HG02885 (cell line): ENCODE results near the gene SLC46A1.
"Not testable (repeated sequence)": the region's sequence is repeated elsewhere in the genome, so short reads cannot be mapped to it uniquely, and the experiment has no call there.

ENCODE experiments used
- ATAC-seq: cut with Tn5 transposase; IDR thresholded peaks from one replicate; pipeline ENCODE4 v1.9.1; 2021; ENCODE audit warnings: mild to moderate bottlenecking; ENCODE audit not compliant: unreplicated experiment, poor library complexity

Gene SLC46A1

DNA sequence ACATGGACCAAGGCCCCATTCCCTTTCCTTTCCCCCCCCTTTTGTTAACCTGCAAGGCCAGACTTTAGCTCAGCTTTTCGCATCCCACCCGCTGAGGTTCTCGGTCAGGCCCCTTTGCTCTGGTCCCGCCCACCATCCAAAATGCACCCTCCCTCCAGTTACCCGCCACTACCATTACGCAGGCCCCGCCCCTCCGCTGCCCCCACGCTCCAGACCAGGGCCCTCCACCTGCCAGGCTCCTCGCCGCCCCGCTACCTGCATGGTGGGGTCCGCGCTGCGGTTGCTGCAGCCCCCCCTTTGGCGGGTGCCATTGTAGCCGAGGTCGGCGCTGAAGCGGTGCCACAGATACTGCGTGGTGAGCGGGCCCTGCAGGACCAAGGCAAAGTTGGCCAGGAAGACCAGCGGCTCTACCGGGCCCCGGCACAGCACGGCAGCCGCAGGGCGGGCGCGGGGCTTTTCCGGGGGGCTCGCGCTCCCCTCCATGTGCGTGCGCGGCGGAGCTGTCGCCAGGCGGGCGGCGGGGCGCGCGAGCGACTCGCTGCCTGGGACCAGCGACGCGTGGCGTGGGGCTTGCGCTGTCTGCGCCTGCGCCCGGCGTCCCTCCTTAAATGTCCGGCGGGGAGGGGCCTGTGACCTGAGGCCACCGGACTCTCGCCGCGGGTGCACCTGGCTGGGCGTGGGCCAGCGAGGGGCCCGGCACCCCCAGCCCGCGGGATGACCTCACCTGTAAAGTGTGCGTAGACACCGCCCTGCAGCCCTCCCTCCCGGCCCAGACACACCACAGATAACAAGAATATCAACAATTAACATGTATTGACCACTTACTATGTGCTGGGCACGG is at the start of gene SLC46A1:
TSS of gene SLC46A1 (minus strand) at position 581 of the 841 bp plus-strand sequence. CDS start at position 483, 98 bp downstream.
- ATAC-seq: peak; percentile 80

GRCh38 chr17:28449859-28450258 is 43.8 kb upstream of the SLC46A1 start:
- no peak for ATAC-seq

DNA sequence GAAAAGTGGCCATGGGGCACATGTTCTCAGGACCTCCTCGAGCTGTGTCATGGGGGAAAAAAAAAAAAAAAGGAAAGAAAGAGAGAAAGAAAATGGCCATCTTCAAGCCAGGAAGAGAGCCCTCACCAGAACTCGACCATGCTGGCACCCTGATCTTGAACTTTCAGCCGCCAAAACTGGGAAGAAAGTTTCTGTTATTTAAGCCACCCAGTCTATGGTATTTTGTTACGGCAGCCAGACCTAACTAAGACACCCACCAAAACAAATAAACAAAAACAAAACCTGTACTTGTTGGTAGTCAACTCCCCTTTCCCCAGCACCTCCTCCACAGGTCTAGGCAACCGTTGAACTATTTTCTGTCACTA is 41.4 kb upstream of the SLC46A1 start:
- ATAC-seq: no peak

- no peak for ATAC-seq
Measured at GRCh38 chr17:28446716-28447395, 40.8 kb upstream of the SLC46A1 start.

DNA sequence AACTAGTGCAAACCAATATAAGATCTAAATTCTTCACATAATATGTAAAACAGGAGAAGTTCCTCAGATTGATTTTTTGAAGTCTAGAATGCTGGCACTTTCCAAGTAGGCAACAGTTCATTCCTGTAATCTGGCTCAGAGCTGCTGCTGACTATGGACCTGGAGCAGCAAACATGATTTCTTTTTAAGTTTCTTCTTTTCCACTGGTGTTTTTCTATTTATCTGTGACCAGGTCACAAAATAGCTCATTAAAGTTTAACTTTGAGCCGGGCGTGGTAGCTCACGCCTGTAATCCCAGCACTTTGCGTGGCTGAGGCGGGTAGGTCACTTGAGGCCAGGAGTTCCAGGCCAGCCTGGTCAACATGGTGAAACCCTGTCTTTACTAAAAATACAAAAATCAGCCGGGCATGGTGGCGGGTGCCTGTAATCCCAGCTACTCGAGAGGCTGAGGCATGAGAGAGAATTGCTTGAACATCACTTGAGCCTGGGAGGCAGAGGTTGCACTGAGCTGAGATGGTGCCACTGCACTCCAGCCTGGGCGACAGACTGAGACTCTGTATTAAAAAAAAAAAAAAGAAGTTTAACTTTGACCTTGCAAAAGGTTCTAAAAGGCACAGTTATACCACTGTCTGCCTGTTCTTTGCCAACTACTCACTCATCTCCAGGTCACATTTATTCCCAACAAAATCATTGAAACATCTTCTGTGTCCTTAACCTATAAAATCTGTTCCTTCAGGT is 38.1 kb upstream of the SLC46A1 start:
- no peak for ATAC-seq

- not testable (repeated sequence) for ATAC-seq
Measured at GRCh38 chr17:28434326-28434725, 28.3 kb upstream of the SLC46A1 start.

GRCh38 chr17:28433721-28434120 is 27.7 kb upstream of the SLC46A1 start:
- no peak for ATAC-seq

- ATAC-seq: not testable (repeated sequence)
Measured at GRCh38 chr17:28427982-28428381, 22.0 kb upstream of the SLC46A1 start.

DNA sequence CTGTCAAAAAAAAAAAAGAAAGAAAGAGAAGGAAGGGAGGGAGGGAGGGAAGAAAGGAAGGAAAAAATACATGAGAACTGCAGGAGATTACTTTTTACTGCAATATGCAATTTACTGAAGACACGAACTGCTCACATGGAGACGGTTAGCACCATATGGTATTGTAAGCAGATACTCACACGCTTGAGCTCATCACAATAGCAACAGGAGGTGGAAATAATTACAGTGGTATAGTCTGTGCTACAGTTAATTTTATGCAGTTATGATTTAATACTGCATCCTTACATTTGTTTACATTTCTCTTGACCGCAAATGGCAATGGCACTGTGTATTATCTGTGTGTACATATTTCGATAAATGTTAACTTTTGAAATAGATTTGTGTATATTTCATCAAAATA is 21.4 kb upstream of the SLC46A1 start:
- ATAC-seq: no peak

- no peak for ATAC-seq
Measured at GRCh38 chr17:28426081-28426519, 20.1 kb upstream of the SLC46A1 start.

- no peak for ATAC-seq
Measured at GRCh38 chr17:28425206-28425605, 19.2 kb upstream of the SLC46A1 start.

DNA sequence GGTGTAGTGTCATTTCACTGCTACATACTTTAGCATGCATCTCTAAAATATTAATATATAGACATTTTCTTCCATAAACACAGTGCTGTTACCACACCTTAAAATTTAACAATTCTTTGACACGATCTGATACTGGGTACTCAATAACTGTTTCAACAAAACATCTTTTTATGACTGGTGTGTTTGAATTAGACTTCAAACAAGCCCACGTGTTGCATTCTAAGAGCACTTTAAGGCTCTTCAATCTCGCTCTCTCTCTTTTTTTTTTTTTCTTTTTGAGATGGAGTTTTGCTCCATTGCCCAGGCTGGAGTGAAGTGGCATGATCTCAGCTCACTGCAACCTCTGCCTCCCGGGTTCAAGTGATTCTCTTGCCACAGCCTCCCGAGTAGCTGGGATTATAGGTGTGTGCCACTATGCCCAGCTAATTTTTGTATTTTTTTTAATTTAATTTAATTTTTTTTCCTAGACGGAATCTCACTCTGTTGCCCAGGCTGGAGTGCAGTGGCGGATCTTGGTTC is 15.8 kb upstream of the SLC46A1 start:
- ATAC-seq: no peak

DNA sequence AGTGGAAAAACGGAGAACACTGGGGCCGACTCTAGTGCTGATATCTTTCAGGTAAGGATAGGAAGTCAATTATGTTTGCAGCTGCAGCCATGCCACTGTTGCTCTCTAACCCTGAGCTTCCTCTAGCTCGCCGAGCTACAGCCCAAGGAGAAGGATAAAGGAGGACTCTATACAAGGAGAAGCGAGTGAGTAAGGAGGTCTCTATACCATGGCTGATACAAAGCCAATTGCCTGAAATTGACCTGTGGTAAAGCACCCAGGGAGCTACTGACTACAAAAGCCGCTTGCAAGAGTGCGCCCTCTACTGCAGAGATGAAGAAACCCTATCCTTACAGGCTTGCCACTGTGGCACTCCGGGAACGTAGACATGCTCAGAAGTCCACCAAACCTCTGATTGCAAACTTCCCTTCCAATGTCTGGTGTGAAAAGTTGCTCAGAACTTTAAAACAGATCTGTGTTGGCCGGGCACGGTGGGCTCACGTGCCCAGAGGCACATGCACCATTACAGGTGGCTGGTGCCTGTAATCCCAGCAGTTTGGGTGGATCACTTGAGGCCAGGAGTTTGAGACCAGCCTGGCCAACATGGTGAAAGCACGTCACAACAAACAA is 10.8 kb upstream of the SLC46A1 start:
- no peak for ATAC-seq

GRCh38 chr17:28415886-28416285 is 9.9 kb upstream of the SLC46A1 start:
- ATAC-seq: no peak

DNA sequence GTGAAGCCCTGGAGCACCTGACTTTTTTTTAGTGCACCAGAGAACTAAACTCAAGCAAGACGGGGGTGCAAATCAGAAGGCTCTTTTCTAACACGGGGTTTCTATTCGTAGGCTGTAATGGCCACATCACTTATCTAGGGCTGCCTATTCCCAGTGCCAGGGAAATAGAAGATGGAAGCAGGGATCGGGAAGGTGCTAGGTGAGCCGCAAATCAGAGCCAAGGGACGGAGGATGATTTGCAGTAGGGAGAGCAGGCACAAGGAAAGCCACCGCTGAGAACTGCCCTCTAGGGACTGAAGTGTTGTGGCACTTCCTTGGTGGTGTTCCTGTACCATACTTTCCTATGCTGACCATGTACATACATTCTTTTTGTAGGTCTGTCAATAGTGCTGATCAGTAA is 7.8 kb upstream of the SLC46A1 start:
- no peak for ATAC-seq

- ATAC-seq: no peak
Measured at GRCh38 chr17:28412099-28412498, 6.1 kb upstream of the SLC46A1 start.

DNA sequence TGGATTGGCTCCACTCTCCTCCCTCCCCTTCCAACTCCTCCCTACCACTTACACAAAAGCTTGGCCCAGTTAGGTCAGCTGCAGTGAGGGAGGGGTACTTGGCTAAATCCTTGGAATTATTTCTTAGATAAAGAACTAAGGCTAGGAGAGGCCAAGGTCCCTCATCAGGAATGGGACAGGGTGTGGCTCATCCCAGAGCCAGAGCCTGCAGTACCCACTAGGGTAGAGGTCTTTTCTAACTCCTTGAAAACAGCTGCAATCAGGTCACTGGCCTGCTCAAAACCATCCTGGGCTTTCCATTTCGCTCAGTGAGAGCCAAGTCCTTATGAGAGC is 1.9 kb upstream of the SLC46A1 start:
- no peak for ATAC-seq

DNA sequence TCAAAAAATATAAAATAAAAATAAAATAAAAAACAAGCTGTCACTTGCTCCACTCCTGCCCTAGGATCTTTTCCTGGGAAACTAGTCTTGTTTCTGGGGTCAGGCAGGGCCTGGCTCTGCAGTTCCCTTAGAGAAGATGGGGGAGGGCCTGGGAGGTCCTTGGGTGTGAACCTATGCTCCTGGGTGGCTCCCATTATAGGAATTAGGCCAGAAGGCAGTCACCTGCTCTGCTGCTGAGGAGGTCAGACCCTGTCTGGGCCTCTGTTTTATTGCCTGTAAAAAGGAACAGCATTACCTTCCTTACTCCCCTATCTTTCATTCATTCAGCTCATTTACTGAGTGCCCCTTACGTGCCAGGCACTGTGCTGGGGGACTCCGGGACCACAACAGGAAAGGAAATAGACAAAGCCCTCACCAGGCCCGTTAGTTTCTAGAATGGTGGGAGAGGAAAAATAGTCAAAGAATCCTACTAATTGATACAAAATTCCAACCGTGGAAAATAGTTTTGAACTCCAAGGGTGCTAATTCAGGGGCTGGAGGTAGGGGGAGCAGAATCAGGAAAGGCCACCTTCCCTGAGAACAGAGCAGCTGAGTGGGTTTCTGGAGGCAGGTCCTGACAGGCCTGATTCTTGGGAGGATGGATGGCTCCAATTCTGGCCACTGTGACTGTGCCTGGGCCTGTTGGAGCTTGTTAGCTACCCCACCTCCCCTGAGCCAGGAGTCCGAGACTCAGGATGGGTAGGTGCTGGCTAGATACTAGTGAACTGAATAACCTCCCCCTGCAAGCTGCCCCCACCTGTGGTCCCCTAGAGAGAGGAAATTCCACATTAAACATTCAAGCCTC is 1.3 kb upstream of the SLC46A1 start:
- no peak for ATAC-seq

DNA sequence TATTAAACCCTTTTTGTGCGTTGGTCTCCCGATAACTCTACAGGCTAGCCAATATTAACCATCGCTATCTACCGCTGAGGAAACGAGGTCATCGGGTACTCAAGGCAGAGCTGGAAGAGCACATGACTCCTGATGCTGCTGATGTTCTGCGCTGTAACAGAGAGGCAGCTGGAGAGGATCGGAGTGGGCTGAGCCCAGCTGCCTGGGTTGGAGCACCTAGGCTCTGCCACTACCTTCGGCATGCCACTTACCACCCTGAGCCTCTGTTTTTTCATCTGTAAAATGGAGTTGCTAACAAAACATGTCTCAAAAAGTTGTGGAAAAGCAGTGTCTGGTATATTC is 432 bp upstream of the SLC46A1 start:
- peak; percentile 11 for ATAC-seq
